ENCODE measurements around the gene RNGTT.

The RNGTT gene

GRCh38 chr6:88712243-88712936 is 251.0 kb downstream of the RNGTT start:
- DNase-seq: no peak

DNA sequence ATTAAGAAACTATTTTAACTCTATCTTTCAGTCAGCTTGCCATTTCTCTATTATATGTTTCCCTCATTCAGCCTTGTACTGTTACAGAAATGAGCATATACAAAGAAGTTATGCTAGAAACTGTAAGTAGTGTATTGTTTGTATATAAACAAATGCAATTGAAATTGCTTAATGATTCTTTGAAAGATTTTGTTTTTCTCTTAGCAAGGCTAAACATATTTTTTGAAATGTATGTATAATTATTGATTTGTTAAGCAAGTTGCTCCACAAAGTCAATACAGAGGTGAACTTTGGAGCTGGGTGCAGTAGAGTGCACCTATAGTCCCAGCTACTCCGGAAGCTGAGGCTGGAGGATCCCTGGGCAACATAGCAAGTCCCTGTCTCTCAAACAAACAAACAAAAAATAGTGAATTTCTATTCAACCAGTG is 253.6 kb downstream of the RNGTT start:
- DNase-seq: no peak

DNA sequence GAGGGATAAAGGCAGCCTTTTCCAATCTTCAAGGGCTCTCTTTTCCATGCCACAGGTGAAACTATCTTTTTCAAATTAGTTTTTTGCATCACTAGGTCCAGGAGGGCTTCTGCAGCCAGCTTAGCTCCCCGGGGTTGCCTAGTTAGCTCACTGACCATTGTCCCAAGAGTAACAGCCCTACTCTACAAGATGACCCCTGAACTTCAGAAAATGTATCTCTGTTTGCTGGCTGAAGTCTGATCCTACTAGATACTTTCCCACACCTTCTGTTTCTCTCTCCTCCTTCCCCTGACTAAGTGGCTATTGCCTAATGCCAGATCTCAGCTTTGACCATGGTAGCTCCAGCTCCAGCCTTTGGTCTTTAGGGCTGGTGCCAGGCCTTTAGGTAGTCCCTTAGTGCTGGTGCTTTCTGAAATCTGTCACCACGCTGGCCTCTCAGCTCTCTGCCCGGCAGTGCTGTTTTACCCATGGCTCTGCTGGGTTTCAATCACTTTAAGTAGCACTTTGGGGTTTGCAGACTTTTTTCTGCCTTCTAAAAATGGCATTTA is 255.1 kb downstream of the RNGTT start:
- DNase-seq: no peak

DNA sequence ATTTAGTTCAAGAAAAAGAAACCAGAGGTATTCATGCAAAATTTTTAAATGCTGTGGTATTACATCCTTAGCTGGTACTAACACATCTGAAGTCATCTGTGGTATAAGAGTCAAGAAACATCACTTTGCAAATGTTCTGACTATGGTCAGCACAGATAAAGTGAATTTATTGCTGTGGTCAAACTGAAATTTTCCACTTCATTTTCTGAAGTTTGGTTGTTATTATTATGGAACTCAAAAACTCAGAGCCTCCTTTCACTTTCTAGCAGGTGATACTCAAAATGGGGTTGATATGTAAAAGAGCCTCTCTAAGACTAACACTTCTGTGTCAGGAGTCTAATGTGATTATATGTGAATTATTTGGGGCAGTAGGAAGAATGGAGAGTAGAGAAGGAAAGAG is 257.8 kb downstream of the RNGTT start:
- no peak for DNase-seq

- DNase-seq: no peak
Measured at GRCh38 chr6:88704980-88705379, 258.4 kb downstream of the RNGTT start.

- DNase-seq: no peak
Measured at GRCh38 chr6:88702956-88703556, 260.4 kb downstream of the RNGTT start.

DNA sequence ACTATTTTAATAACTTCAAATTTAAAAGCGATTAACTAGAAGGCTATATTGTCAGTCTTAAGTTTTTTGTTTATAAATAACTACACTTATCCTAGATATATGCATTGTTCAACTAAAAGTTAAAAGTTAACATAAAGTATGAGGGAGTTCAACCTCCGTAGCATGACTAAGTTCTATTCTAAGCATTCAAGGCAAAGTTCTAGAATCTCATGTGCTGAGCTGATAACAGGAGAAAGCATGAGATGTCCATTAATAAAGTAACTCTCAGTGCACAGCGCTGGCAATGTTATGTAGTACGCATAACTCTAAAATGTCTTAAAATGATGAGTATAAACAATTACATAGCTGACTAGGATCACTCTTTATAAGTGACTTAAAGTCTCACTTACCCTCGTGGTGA is 264.8 kb downstream of the RNGTT start:
- no peak for DNase-seq

GRCh38 chr6:88695937-88696336 is 267.5 kb downstream of the RNGTT start:
- DNase-seq: no peak

DNA sequence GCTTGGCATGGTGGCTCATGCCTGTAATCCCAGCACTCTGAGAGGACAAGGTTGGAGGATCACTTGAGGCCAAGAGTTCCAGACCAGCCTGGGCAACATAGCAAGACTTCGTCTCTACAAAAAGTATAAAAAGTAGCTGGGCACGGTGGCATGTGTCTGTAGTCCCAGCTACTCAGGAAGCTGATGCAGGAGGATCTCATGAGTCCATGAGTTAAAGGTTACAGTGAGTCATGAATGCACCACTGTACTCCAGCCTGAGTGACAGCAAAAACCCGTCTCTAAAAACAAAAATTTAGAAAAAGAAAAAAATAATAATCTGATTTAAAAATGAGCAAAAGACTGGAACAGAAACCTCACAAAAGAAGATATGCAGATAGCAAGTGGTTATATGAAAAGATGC is 279.7 kb downstream of the RNGTT start:
- DNase-seq: no peak

DNA sequence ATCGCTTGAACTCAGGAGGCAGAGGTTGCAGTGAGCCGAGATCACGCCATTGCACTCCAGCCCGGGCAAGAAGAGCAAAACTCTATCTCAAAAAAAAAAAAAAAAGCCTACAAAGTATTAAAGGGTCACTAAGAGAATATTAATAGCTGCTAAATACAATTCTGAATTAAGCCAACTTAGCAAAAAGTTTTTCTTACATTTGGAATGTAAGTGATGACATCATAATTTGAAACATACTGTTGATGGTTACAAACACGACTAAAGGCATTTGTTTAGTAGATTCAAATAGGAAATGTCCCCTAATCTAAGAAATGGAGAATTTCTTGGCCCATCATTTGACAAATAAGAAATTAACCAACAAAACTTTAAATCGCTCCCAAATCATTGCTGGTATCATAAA is 282.8 kb downstream of the RNGTT start:
- DNase-seq: no peak

DNA sequence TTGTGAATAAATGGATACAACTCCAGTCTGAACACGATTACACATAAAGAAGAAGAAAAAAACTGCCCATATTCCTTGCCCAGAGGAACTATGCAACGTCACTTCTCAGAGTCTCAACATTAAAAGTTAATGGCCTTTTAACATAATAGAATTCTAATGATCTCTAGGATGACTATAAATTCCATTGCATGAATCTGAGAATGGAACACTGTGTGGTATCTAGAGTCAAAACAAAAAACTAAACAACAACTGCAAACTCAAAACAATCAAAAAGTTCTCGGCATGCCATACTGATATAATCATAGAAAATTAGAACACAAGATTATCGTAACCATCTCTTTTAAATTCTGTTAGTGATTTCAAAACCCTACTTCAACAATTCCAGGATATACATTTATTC is 283.6 kb downstream of the RNGTT start:
- no peak for DNase-seq

- DNase-seq: no peak
Measured at GRCh38 chr6:88677356-88677755, 286.1 kb downstream of the RNGTT start.

DNA sequence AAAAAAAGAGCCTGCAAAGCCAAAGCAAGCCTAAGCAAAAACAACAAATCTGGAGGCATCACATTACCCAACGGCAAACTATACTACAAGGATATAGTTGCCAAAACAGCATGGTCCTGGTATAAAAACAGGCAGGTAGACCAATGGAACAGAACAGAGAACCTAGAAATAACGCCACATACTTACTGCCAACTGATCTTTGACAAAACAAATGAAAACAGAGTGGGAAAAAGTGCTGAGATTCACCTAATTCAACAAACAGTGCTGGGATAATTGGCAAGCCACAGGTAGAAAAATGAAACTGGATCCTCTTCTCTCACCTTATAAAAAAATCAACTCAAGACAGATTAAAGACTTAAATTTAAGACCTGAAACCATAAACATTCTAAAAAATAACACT is 291.8 kb downstream of the RNGTT start:
- DNase-seq: no peak

DNA sequence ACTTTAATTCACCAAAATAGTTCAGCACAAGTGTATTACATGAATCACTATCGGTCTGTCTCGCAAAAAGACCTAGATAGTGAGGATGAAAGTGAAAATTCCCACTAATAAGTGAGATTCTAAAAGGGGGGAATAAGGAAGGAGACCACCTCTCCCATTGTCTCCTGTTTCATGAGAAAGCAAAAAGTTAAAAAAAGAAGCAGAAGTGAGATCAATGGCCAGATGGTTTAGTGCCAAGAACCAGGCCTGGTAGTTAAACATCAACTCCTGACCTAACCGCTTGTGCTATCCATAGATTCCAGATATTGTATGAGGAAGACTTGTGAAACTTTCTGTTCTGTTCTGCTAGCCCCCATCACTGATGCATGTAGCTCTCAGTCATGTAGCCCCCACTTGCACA is 293.0 kb downstream of the RNGTT start:
- no peak for DNase-seq

GRCh38 chr6:88669475-88669874 is 293.9 kb downstream of the RNGTT start:
- DNase-seq: no peak

- no peak for DNase-seq
Measured at GRCh38 chr6:88666901-88667300, 296.5 kb downstream of the RNGTT start.

DNA sequence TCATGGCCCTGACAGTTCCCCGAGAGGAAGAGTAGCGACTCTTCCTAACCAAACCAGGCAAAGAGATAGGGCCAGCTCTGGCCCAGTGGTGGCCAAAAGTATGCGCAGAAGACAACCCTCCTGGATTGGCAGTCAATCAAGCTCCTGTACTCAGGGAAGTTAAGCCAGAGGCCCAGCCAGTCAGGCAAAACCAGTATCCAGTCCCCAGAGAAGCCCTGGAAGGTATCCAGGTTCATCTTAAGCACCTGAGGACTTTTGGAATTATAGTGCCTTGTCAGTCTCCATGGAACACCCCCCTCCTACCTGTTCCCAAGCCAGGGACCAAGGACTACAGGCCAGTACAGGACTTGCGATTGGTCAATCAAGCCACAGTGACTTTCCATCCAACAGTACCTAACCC is 298.3 kb downstream of the RNGTT start:
- no peak for DNase-seq

GRCh38 chr6:88663801-88664200 is 299.6 kb downstream of the RNGTT start:
- DNase-seq: no peak

GRCh38 chr6:88662653-88663174 is 300.7 kb downstream of the RNGTT start:
- no peak for DNase-seq

DNA sequence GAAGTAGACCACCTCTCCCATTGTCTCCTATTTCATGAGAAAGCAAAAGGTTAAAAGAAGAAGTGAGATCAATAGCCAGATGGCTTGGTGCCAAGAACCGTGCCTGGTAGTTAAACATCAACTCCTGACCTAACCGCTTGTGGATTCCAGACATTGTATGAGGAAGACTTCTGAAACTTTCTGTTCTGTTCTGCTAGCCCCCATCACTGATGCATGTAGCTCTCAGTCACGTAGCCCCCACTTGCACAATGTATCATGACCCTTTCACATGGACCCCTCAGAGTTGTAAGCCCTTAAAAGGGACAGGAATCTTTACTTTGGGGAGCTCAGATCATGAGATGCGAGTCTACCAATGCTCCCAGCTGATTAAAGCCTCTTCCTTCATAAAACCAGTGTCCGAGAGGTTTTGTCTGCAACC is 301.2 kb downstream of the RNGTT start:
- DNase-seq: no peak

DNA sequence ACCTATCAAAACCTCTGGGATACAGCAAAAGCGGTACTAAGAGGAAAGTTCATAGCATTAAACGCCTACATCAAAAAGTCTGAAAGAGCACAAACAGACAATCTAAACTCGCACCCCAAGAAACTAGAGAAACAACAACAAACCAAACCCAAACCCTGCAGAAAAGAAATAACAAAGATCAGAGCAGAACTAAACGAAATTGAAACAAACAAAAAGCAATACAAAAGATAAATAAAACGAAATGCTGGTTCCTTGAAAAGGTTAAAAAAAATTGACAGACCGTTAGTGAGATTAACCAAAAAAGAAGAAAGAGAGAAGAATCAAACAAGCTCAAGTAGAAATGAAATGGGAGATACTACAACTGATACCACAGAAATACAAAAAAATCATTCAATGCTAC is 302.3 kb downstream of the RNGTT start:
- no peak for DNase-seq

GRCh38 chr6:88655586-88655985 is 307.8 kb downstream of the RNGTT start:
- DNase-seq: no peak

DNA sequence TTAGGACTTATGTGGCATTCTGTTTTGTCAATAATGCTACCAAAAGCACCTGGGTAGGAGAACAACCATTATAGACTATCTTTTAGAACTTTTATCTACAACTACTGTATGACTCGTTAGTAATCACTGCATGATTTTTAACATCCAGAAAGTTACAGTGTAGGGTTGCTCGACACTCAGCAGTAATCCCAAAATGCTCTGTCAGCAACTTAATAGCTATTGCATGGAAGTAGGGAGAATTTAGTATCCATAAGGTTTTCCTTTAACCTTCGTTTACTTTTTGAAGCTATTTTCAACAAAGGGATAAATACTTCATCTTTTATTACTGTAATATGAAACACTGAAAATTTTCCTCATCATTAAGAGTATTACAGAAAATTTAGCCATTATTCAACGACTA is 309.5 kb downstream of the RNGTT start:
- DNase-seq: no peak

DNA sequence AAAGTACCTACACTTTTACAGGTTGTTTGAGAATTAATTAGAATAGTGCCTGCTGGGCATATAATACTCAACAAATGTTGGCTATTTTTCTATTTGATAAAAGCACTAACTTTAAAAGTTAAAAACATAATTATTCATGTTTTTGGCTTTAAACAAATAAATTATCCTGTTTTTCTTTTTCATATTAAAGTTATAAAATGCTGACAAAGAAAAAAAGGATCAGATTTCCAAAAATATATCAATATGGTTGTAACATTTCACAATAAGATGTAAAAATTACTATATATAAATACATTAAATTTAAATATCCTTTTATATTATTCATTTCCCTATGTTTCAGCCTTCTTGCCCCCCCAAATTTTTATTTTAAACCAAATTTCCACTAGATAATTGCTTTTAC is 312.0 kb downstream of the RNGTT start:
- no peak for DNase-seq

GRCh38 chr6:88650979-88651378 is 312.4 kb downstream of the RNGTT start:
- DNase-seq: no peak

Data from CD4-positive, alpha-beta T cell treated with Interleukin-17A for 1 hour (primary cell).